ENCODE measurements around the gene SCMH1.
"Not testable (repeated sequence)": the region's sequence is repeated elsewhere in the genome, so short reads cannot be mapped to it uniquely, and the experiment has no call there.

Gene SCMH1

GRCh38 chr1:41246568-41246967 lies 4.5 kb upstream of the SCMH1 start:
- no peak for DNase-seq

GRCh38 chr1:41245659-41246058 lies 3.6 kb upstream of the SCMH1 start:
- DNase-seq = no peak

- no peak for DNase-seq
Observed at GRCh38 chr1:41243079-41243385, 926 bp upstream of the SCMH1 start.

- DNase-seq = peak; percentile 46
Observed at GRCh38 chr1:41242342-41243078, 404 bp upstream of the SCMH1 start.

- DNase-seq = peak; percentile 5
Observed at GRCh38 chr1:41241354-41241748, 755 bp downstream of the SCMH1 start.

- DNase-seq = no peak
Observed at GRCh38 chr1:41240781-41241353, 1.2 kb downstream of the SCMH1 start.

- DNase-seq = no peak
Observed at GRCh38 chr1:41239988-41240610, 2.0 kb downstream of the SCMH1 start.

GRCh38 chr1:41238311-41238988 lies 3.7 kb downstream of the SCMH1 start:
- DNase-seq = no peak

- DNase-seq = no peak
Observed at GRCh38 chr1:41236781-41237180, 5.3 kb downstream of the SCMH1 start.

GRCh38 chr1:41235893-41236292 lies 6.2 kb downstream of the SCMH1 start:
- no peak for DNase-seq

- DNase-seq = no peak
Observed at GRCh38 chr1:41233708-41234107, 8.4 kb downstream of the SCMH1 start.

- DNase-seq = no peak
Observed at GRCh38 chr1:41232305-41232704, 9.8 kb downstream of the SCMH1 start.

GRCh38 chr1:41230656-41231055 lies 11.4 kb downstream of the SCMH1 start:
- no peak for DNase-seq

- DNase-seq = not testable (repeated sequence)
Observed at GRCh38 chr1:41229219-41229618, 12.9 kb downstream of the SCMH1 start.

GRCh38 chr1:41226815-41227434 lies 15.2 kb downstream of the SCMH1 start:
- DNase-seq = no peak

GRCh38 chr1:41225495-41225894 lies 16.6 kb downstream of the SCMH1 start:
- no peak for DNase-seq

- DNase-seq = peak; percentile 16
Observed at GRCh38 chr1:41222496-41222895, 19.6 kb downstream of the SCMH1 start.

- DNase-seq = no peak
Observed at GRCh38 chr1:41221995-41222394, 20.1 kb downstream of the SCMH1 start.

- DNase-seq = no peak
Observed at GRCh38 chr1:41218152-41218551, 24.0 kb downstream of the SCMH1 start.

GRCh38 chr1:41217441-41217840 lies 24.7 kb downstream of the SCMH1 start:
- no peak for DNase-seq

- no peak for DNase-seq
Observed at GRCh38 chr1:41215623-41216022, 26.5 kb downstream of the SCMH1 start.

GRCh38 chr1:41213341-41213740 lies 28.8 kb downstream of the SCMH1 start:
- DNase-seq = no peak

GRCh38 chr1:41211608-41212007 lies 30.5 kb downstream of the SCMH1 start:
- not testable (repeated sequence) for DNase-seq

GRCh38 chr1:41207053-41207452 lies 35.1 kb downstream of the SCMH1 start:
- not testable (repeated sequence) for DNase-seq
